HG02884 (cell line): ENCODE measurements around the gene REN.

Experiments used
- ATAC-seq: cut with Tn5 transposase; IDR thresholded peaks from one replicate; pipeline ENCODE4 v1.9.1; 2021; ENCODE audit warnings: mild to moderate bottlenecking, moderate library complexity; ENCODE audit not compliant: unreplicated experiment

REN gene

GRCh38 chr1:204134103-204134502, 32.0 kb downstream of the REN start:
- no peak for ATAC-seq

- ATAC-seq: no peak
These were observed 33.4 kb downstream of the REN start for GRCh38 chr1:204132718-204133117.

- no peak for ATAC-seq
These were observed 34.2 kb downstream of the REN start for GRCh38 chr1:204131978-204132377.

GRCh38 chr1:204130981-204131892, 34.9 kb downstream of the REN start:
- ATAC-seq: no peak

- ATAC-seq: no peak
These were observed 36.0 kb downstream of the REN start for GRCh38 chr1:204130178-204130577.

GRCh38 chr1:204128964-204129896, 36.9 kb downstream of the REN start:
- ATAC-seq: no peak

- no peak for ATAC-seq
These were observed 37.6 kb downstream of the REN start for GRCh38 chr1:204128464-204128963.

- no peak for ATAC-seq
These were observed 38.4 kb downstream of the REN start for GRCh38 chr1:204127597-204128242.

GRCh38 chr1:204126956-204127355, 39.2 kb downstream of the REN start:
- no peak for ATAC-seq

- ATAC-seq: no peak
These were observed 39.8 kb downstream of the REN start for GRCh38 chr1:204126386-204126785.

GRCh38 chr1:204125759-204126351, 40.3 kb downstream of the REN start:
- ATAC-seq: no peak

- no peak for ATAC-seq
These were observed 41.5 kb downstream of the REN start for GRCh38 chr1:204124639-204125038.

GRCh38 chr1:204123376-204123775, 42.8 kb downstream of the REN start:
- no peak for ATAC-seq

- ATAC-seq: no peak
These were observed 44.1 kb downstream of the REN start for GRCh38 chr1:204121840-204122555.

GRCh38 chr1:204116539-204116938, 49.6 kb downstream of the REN start:
- ATAC-seq: no peak

- ATAC-seq: no peak
These were observed 51.0 kb downstream of the REN start for GRCh38 chr1:204115116-204115515.

- no peak for ATAC-seq
These were observed 51.5 kb downstream of the REN start for GRCh38 chr1:204114606-204115005.

- no peak for ATAC-seq
These were observed 52.2 kb downstream of the REN start for GRCh38 chr1:204113896-204114295.

- ATAC-seq: no peak
These were observed 53.0 kb downstream of the REN start for GRCh38 chr1:204112876-204113730.
